NCI-H146 (cell line): ENCODE results near the gene RPL36A.

ENCODE experiments used
- DNase-seq: peaks from one replicate; lab custom pipeline; 2025; lab: John Stamatoyannopoulos, UW

RPL36A gene

GRCh38 chrX:101393530-101394305 lies 2.9 kb downstream of the RPL36A start:
- DNase-seq: no peak

GRCh38 chrX:101394372-101394771 lies 3.6 kb downstream of the RPL36A start:
- no peak for DNase-seq

- no peak for DNase-seq
These were observed 5.0 kb downstream of the RPL36A start for GRCh38 chrX:101395789-101396188.

- DNase-seq: no peak
These were observed 7.0 kb downstream of the RPL36A start for GRCh38 chrX:101397779-101398178.

GRCh38 chrX:101398694-101399093 lies 7.9 kb downstream of the RPL36A start:
- DNase-seq: no peak

- DNase-seq: no peak
These were observed 9.0 kb downstream of the RPL36A start for GRCh38 chrX:101399825-101400224.

- no peak for DNase-seq
These were observed 16.4 kb downstream of the RPL36A start for GRCh38 chrX:101407167-101407747.

GRCh38 chrX:101407748-101408531 lies 17.1 kb downstream of the RPL36A start, which contains the start of the genes GLA and HNRNPH2:
Gene GLA (minus strand): TSS chrX:101407925. CDS start chrX:101407903, 22 bp downstream.
Gene HNRNPH2 (plus strand): TSS chrX:101408222. CDS start chrX:101411989, 3,767 bp downstream.
- DNase-seq: peak; percentile 98

GRCh38 chrX:101408532-101408841 lies 17.7 kb downstream of the RPL36A start:
- DNase-seq: no peak

GRCh38 chrX:101409043-101409442 lies 18.2 kb downstream of the RPL36A start:
- no peak for DNase-seq

GRCh38 chrX:101410461-101410860 lies 19.6 kb downstream of the RPL36A start:
- no peak for DNase-seq

GRCh38 chrX:101411984-101412383 lies 21.2 kb downstream of the RPL36A start:
- DNase-seq: no peak

- peak; percentile 53 for DNase-seq
These were observed 24.7 kb downstream of the RPL36A start for GRCh38 chrX:101415180-101416145.

GRCh38 chrX:101416691-101417090 lies 25.9 kb downstream of the RPL36A start:
- DNase-seq: no peak

- no peak for DNase-seq
These were observed 26.4 kb downstream of the RPL36A start for GRCh38 chrX:101417190-101417589.

GRCh38 chrX:101417981-101418841 lies 27.4 kb downstream of the RPL36A start:
- DNase-seq: peak; percentile 76

GRCh38 chrX:101419489-101419888 lies 28.7 kb downstream of the RPL36A start:
- no peak for DNase-seq

GRCh38 chrX:101427954-101428353 lies 37.1 kb downstream of the RPL36A start:
- no peak for DNase-seq

- no peak for DNase-seq
These were observed 39.1 kb downstream of the RPL36A start for GRCh38 chrX:101429934-101430333.

GRCh38 chrX:101430457-101431078 lies 39.8 kb downstream of the RPL36A start:
- no peak for DNase-seq
